Mammary epithelial cell (primary cell): ENCODE measurements around the gene IL10.

Experiments
- CTCF ChIP-seq, 2 donors: IDR thresholded peaks in 1 of 2; conservative IDR thresholded peaks in 1 of 2; 2 replicates each; pipeline ENCODE4 v1.5.1; 2011 to 2012; ENCODE audit warnings: inconsistent platforms in 2 of 2, low read length in 2 of 2, mild to moderate bottlenecking in 2 of 2, control low read depth in 1 of 2, low read depth in 1 of 2; ENCODE audit not compliant: insufficient read depth in 1 of 2; ENCODE audit errors: extremely low read depth in 1 of 2
- EZH2 ChIP-seq: IDR thresholded peaks from 2 replicates; pipeline ENCODE4 v1.6.1; 2012; ENCODE audit warnings: low read length, inconsistent platforms, borderline replicate concordance

GRCh38 chr1:206797534-206798383 is 25.5 kb upstream of the IL10 start:
- TF ChIP-seq CTCF (conservative IDR thresholded peaks at IDR 0.05 in 1 of 2, IDR thresholded peaks at IDR 0.05 in 1 of 2; ENCODE audit: extremely low read depth in 1 of 2, insufficient read depth in 1 of 2, low read depth in 1 of 2, low read length in 2 of 2) (peak; percentile 41 to 54), EZH2 (no peak)
